ENCODE measurements around the gene PIP.

The PIP gene

DNA sequence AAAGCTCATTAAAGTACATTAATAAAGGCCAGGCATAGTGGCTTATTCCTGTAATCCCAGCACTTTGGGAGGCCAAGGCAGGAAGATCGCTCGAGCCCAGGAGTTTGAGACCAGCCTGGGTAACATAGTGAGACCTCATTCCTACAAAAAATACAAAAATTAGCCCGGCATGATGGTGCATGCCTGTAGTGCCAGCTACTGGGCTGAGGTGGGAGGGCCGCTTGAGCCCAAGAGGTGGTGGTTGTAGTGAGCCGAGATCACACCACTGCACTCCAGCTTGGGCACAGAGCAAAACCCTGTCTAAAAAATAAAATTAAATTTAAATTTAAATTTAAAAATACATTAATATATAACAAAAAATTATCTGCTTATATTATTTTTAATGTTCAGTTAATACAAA lies 44.3 kb downstream of the PIP start:
- no peak for TF ChIP-seq GATA2 (IDR thresholded peaks at IDR 0.05; ENCODE audit: low read depth, low read length)
- TF ChIP-seq GATA3 (IDR thresholded peaks at IDR 0.05; ENCODE audit: low read depth, low read length): no peak

DNA sequence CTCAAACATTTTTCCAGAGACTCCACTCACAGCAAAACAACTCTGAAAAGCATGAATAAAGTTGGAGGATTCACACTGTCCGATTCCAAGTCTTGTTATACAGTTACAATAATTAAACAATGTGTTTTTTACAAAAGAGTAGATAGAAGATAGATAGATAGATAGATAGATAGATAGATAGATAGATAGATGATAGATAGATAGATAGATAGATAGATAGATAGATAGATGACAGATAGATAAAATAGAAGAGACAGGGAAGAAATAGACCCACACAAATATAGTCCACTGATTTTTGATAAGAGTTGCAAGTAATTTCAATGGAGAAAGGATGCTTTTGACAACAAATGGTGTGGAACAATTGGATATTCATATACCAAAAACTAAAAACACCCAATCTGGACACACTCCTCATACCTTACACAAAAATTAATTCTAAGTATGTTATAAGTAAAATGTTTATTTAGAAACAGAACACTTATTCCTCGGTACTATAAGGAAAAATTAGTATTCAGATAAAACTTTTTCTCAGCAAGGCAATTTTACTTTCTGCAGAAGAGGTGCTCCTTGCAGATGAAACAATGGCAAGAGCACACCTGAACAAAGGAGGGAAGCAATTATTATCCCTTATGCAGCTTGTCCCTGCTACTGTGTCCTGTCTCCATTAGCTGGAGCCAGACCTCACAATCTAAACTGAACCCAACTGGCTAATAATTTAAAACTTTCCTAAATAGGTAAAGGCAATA lies 45.7 kb downstream of the PIP start:
- no peak for TF ChIP-seq GATA3 (IDR thresholded peaks at IDR 0.05; ENCODE audit: low read depth, low read length)
- TF ChIP-seq GATA2 (IDR thresholded peaks at IDR 0.05; ENCODE audit: low read depth, low read length): no peak

GRCh38 chr7:143181349-143181748 lies 49.5 kb downstream of the PIP start:
- TF ChIP-seq GATA2 (IDR thresholded peaks at IDR 0.05; ENCODE audit: low read depth, low read length) (no peak), GATA3 (IDR thresholded peaks at IDR 0.05; ENCODE audit: low read depth, low read length) (no peak)

GRCh38 chr7:143183024-143183423 lies 51.1 kb downstream of the PIP start, which contains the start of gene TAS2R39:
Gene TAS2R39, plus strand, starts transcription at chr7:143183419. Its CDS starts 0 bp downstream, at chr7:143183419.
- TF ChIP-seq GATA3 (IDR thresholded peaks at IDR 0.05; ENCODE audit: low read depth, low read length): no peak

DNA sequence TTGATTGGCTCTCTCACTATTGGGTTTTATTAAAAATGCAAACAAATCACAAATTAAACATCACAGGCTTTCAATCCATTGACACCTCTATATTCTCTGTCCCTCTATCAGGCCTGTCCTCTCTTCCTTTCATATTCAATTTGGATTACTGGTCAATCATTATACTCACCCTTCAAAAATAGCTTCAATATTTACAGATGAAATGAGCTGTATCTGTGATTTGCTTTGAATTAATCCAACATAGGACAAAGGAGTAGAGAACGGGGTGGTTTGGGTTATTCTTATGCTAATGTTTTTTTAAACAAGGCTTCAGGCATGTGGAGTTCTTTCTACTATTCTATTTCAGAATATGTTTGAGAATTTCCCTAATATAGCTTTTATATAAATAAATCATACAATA lies 53.7 kb downstream of the PIP start:
- no peak for TF ChIP-seq GATA3 (IDR thresholded peaks at IDR 0.05; ENCODE audit: low read depth, low read length)
- TF ChIP-seq GATA2 (IDR thresholded peaks at IDR 0.05; ENCODE audit: low read depth, low read length): no peak

DNA sequence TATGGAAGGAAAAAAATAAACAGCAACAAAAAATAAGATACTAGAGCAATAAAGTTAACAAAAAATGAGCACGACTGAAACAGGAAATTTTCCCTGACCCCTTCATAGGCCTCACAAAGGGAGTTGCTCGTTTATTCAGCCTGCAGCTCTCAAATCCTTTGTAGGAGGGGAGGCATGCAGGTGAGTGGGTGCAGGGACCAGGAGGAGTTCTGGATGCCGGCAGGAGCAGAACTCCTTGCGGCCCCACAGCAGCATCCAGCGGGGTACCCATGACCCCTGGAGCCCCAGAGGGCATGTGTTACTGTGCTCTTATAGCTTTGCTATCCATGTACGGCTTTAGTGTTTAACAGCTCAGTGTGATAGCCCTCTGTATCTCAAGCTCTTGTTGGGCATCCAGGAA lies 57.1 kb downstream of the PIP start:
- TF ChIP-seq GATA2 (IDR thresholded peaks at IDR 0.05; ENCODE audit: low read depth, low read length): no peak
- TF ChIP-seq GATA3 (IDR thresholded peaks at IDR 0.05; ENCODE audit: low read depth, low read length): no peak

Measured in SH-SY5Y (cell line).